A673 (cell line): ENCODE results near the gene PTN. TPM values are rescaled to one million over a fixed set of nuclear protein-coding genes. Genes with fewer than 3 reads are reported as not detected.

ENCODE experiments used
- BruUV-seq: library from RNA; stranded (reverse); fragments of 400-500 nt; replicated peaks from 2 replicates; lab custom pipeline; 2021; lab: Mats Ljungman, UMichigan
- CTCF ChIA-PET: fragments of 300-600 bp; sonication (Branson Sonifier 250); formaldehyde crosslinking; loops from one replicate; lab custom pipeline; 2022; ENCODE audit warnings: antibody characterized with exemption; lab: Charles Lee
- POLR2A ChIA-PET: fragments of 300-600 bp; sonication (Branson Sonifier 250); formaldehyde crosslinking; loops from one replicate; lab custom pipeline; 2022; ENCODE audit warnings: antibody characterized with exemption; ENCODE audit not compliant: low non-redundant PET; lab: Charles Lee
- DNase-seq: peaks from one replicate; pipeline ENCODE4 v3.0.0-alpha.2; 2015; ENCODE audit warnings: low spot score
- H3K27ac ChIP-seq: fragments of 200-600 bp; sonication (generic); 2 replicates; pipeline ENCODE4 v1.5.1; 2016; ENCODE audit warnings: mixed run types, low read depth, mild to moderate bottlenecking, mixed read lengths, antibody characterized with exemption, low read length; ENCODE audit not compliant: poor library complexity, severe bottlenecking
- H3K27me3 ChIP-seq: fragments of 200-600 bp; sonication (generic); replicated peaks from 2 replicates; pipeline ENCODE4 v1.6.1; 2017; ENCODE audit warnings: mixed run types, low read depth, mild to moderate bottlenecking, mixed read lengths, antibody characterized with exemption, low read length; ENCODE audit not compliant: insufficient read depth, poor library complexity
- H3K36me3 ChIP-seq: fragments of 200-600 bp; sonication (generic); 2 replicates; pipeline ENCODE4 v1.6.1; 2016; ENCODE audit warnings: mixed run types, mild to moderate bottlenecking, mixed read lengths, antibody characterized with exemption, low read length; ENCODE audit not compliant: insufficient read depth, poor library complexity, severe bottlenecking
- H3K4me1 ChIP-seq: fragments of 200-600 bp; sonication (generic); 2 replicates; pipeline ENCODE4 v1.6.1; 2017; ENCODE audit warnings: mixed run types, mild to moderate bottlenecking, mixed read lengths, antibody characterized with exemption, low read length; ENCODE audit not compliant: insufficient read depth, poor library complexity, severe bottlenecking
- H3K4me3 ChIP-seq: fragments of 200-600 bp; sonication (generic); 2 replicates; pipeline ENCODE4 v1.5.1; 2016; ENCODE audit warnings: low read depth, mixed run types, mild to moderate bottlenecking, mixed read lengths, low read length; ENCODE audit not compliant: poor library complexity, severe bottlenecking
- H3K9me3 ChIP-seq: fragments of 200-600 bp; sonication (generic); 2 replicates; pipeline ENCODE4 v1.6.1; 2016; ENCODE audit warnings: mixed run types, low read depth, mild to moderate bottlenecking, mixed read lengths, antibody characterized with exemption, low read length; ENCODE audit not compliant: poor library complexity, severe bottlenecking
- CTCF ChIP-seq: fragments of 300-800, 200-600 bp; sonication (generic); conservative IDR thresholded peaks from 2 replicates; pipeline ENCODE4 v1.5.1; 2017; ENCODE audit warnings: low read depth, mild to moderate bottlenecking, antibody characterized with exemption, low read length, moderate library complexity, mixed read lengths
- EZH2 ChIP-seq: fragments of 200-600 bp; sonication (generic); IDR thresholded peaks from 2 replicates; pipeline ENCODE4 v1.6.1; 2017; ENCODE audit warnings: borderline replicate concordance, low read depth, mild to moderate bottlenecking, mixed read lengths, antibody characterized with exemption, low read length; ENCODE audit not compliant: poor library complexity, severe bottlenecking
- intact Hi-C: fragments of 100-400 bp; cut with micrococcal nuclease; formaldehyde crosslinking; loops from one replicate; pipeline ENCODE4 v1.10.0; 2022; ENCODE audit not compliant: unreplicated experiment
- total RNA-seq: library from RNA; stranded (reverse); gene quantifications from 2 replicates; pipeline ENCODE4 v1.2.3, GENCODE V29; 2021

The PTN gene
- total RNA-seq, 1 experiment from 2014 or later, result 0.41 TPM

GRCh38 chr7:137324796-137325696 lies 18.5 kb downstream of the PTN start:
- Histone ChIP-seq H3K4me1 (no peaks in the 10 kb centered on the region), H3K9me3 (no peaks in the 10 kb centered on the region), H3K4me3 (no peak overlapping the region), H3K27ac (no peak overlapping the region), H3K36me3 (no peaks in the 10 kb centered on the region), H3K27me3 (no peaks in the 10 kb centered on the region)
- ChIA-PET CTCF (no interaction called here), POLR2A (no interaction called here)
- TF ChIP-seq CTCF, result no peak
- no peak for TF ChIP-seq EZH2
- BruUV-seq, result no TSS peak
- intact Hi-C loops, result no loop called here
- DNase-seq, result peak; percentile 46

DNA sequence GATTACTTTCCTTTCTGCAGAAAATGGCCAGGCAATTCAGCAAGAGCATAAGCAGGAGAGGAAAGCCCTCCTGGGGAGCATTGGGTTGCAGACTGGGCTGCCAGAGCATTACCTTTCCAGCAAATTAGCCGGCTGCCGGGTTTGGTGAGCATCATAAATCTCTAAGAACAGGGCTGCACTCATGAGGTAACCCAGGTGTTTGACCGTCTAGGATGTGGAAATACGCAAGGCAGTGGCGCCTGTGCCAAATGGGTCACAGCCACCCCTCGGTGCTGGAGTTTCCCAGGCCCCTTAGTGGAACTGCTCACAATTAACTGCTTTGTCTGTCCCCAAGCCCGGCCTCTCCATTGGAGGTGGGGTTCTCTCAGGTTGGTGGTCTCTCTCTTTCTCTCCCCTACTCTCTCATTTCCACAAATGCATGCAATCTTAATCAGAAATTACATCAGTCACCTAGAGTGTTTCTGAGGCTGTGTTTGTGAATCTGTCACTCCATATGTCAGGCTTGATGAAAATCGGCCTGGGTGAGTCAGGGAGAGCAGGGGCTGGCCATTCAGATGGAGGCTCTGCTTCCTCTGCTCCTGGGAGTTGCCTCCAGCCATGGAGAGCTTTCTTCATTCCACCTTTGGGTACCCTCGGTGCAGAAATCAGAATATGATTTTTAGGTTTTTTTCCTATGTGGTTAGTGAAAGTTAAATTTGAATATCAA lies 26.7 kb downstream of the PTN start:
- no peaks in the 10 kb centered on the region for H3K9me3 ChIP-seq
- intact Hi-C loops, result no loop called here
- POLR2A ChIA-PET, result no interaction called here
- no peak for DNase-seq
- no peak for TF ChIP-seq CTCF
- TF ChIP-seq EZH2, result no peak
- H3K36me3 ChIP-seq, result no peaks in the 10 kb centered on the region
- no TSS peak for BruUV-seq
- no peak overlapping the region for H3K4me3 ChIP-seq
- H3K27ac ChIP-seq, result no peak overlapping the region
- no peaks in the 10 kb centered on the region for H3K27me3 ChIP-seq
- CTCF ChIA-PET, result no interaction called here
- no peaks in the 10 kb centered on the region for H3K4me1 ChIP-seq

DNA sequence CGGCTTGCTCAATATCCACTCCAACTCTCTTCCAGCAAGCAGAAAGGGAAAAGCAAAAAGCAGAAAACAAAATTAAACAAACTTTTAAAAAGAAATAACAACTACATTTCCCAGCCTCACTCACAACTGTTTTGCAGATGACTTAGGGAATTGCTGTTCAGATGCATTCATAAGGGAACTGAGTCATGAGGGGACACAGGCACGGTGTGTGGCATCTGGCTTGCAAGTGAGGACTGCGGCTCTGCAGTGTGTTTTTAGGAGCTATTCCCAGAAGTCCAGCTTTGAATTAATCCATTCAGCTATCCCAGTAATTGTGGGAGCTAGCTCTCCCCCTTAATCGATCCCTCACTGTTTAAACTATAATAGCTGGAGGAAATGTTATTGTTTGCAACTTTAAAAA lies 30.3 kb downstream of the PTN start:
- TF ChIP-seq CTCF (no peak), EZH2 (no peak)
- ChIA-PET POLR2A (no interaction called here), CTCF (no interaction called here)
- DNase-seq, result no peak
- no TSS peak for BruUV-seq
- intact Hi-C loops, result no loop called here
- no peak overlapping the region for H3K27ac ChIP-seq
- no peaks in the 10 kb centered on the region for H3K36me3 ChIP-seq
- no peaks in the 10 kb centered on the region for H3K4me1 ChIP-seq
- H3K4me3 ChIP-seq, result no peak overlapping the region
- H3K9me3 ChIP-seq, result no peaks in the 10 kb centered on the region
- no peaks in the 10 kb centered on the region for H3K27me3 ChIP-seq
